ENCODE data around the gene SYNDIG1L.

SYNDIG1L gene

GRCh38 chr14:74429991-74430390 lies 4.0 kb upstream of the SYNDIG1L start:
- H3K27ac ChIP-seq (ENCODE audit: low read depth, low read length) = no peak overlapping the region
- no peaks in the 10 kb centered on the region for H4K20me1 ChIP-seq (ENCODE audit: low read depth, low read length)
- no peaks in the 10 kb centered on the region; the same call in 1 of the 2 replicates for H3K27me3 ChIP-seq (ENCODE audit: low read length)
- no peaks in the 10 kb centered on the region for H3F3A ChIP-seq (ENCODE audit: insufficient read depth)
- H3K79me2 ChIP-seq (ENCODE audit: insufficient read depth, low read length) = no peaks in the 10 kb centered on the region
- no peak overlapping the region for H3K4me3 ChIP-seq (ENCODE audit: insufficient read depth, low read length, poor library complexity, severe bottlenecking)
- H3K4me2 ChIP-seq (ENCODE audit: low read depth, low read length, poor library complexity, severe bottlenecking) = no peak overlapping the region
- TF ChIP-seq CTCF (IDR thresholded peaks at IDR 0.05; ENCODE audit: insufficient read depth, low read length, poor library complexity, severe bottlenecking) (no peak), EZH2phosphoT487 (conservative IDR thresholded peaks at IDR 0.05; ENCODE audit: low read length) (no peak)
- no peak overlapping the region for H3K9ac ChIP-seq (ENCODE audit: low read length)
- no peaks in the 10 kb centered on the region for H3K36me3 ChIP-seq (ENCODE audit: low read length)
- no peak overlapping the region for H2AFZ ChIP-seq (ENCODE audit: low read depth, low read length, severe bottlenecking)
- H3K9me3 ChIP-seq (ENCODE audit: insufficient read depth, low read length) = no peaks in the 10 kb centered on the region
- H3K9me2 ChIP-seq (replicated peaks; ENCODE audit: insufficient read depth, low read length) = no peaks in the 10 kb centered on the region

- H3K9me3 ChIP-seq (ENCODE audit: insufficient read depth, low read length) = no peaks in the 10 kb centered on the region
- H2AFZ ChIP-seq (ENCODE audit: low read depth, low read length, severe bottlenecking) = no peak overlapping the region
- no peaks in the 10 kb centered on the region for H3K9me2 ChIP-seq (replicated peaks; ENCODE audit: insufficient read depth, low read length)
- H3K79me2 ChIP-seq (ENCODE audit: insufficient read depth, low read length) = no peaks in the 10 kb centered on the region
- TF ChIP-seq EZH2phosphoT487 (conservative IDR thresholded peaks at IDR 0.05; ENCODE audit: low read length) (no peak), CTCF (IDR thresholded peaks at IDR 0.05; ENCODE audit: insufficient read depth, low read length, poor library complexity, severe bottlenecking) (no peak)
- H3K4me3 ChIP-seq (ENCODE audit: insufficient read depth, low read length, poor library complexity, severe bottlenecking) = no peak overlapping the region
- no peak overlapping the region for H3K27ac ChIP-seq (ENCODE audit: low read depth, low read length)
- no peaks in the 10 kb centered on the region for H4K20me1 ChIP-seq (ENCODE audit: low read depth, low read length)
- H3K4me2 ChIP-seq (ENCODE audit: low read depth, low read length, poor library complexity, severe bottlenecking) = no peak overlapping the region
- H3K27me3 ChIP-seq (ENCODE audit: low read length) = no peaks in the 10 kb centered on the region; the same call in 1 of the 2 replicates
- no peaks in the 10 kb centered on the region for H3K36me3 ChIP-seq (ENCODE audit: low read length)
- H3K9ac ChIP-seq (ENCODE audit: low read length) = no peak overlapping the region
- no peaks in the 10 kb centered on the region for H3F3A ChIP-seq (ENCODE audit: insufficient read depth)
Measured at GRCh38 chr14:74429221-74429691, 3.2 kb upstream of the SYNDIG1L start.

- Histone ChIP-seq H3K79me2 (ENCODE audit: insufficient read depth, low read length) (no peaks in the 10 kb centered on the region), H3K27me3 (ENCODE audit: low read length) (no peaks in the 10 kb centered on the region; the same call in 1 of the 2 replicates), H3K36me3 (ENCODE audit: low read length) (no peaks in the 10 kb centered on the region), H3K9me3 (ENCODE audit: insufficient read depth, low read length) (no peaks in the 10 kb centered on the region), H2AFZ (ENCODE audit: low read depth, low read length, severe bottlenecking) (no peak overlapping the region), H4K20me1 (ENCODE audit: low read depth, low read length) (no peaks in the 10 kb centered on the region), H3K4me3 (ENCODE audit: insufficient read depth, low read length, poor library complexity, severe bottlenecking) (no peak overlapping the region), H3K9me2 (replicated peaks; ENCODE audit: insufficient read depth, low read length) (no peaks in the 10 kb centered on the region), H3K27ac (ENCODE audit: low read depth, low read length) (no peak overlapping the region), H3K4me2 (ENCODE audit: low read depth, low read length, poor library complexity, severe bottlenecking) (no peak overlapping the region), H3F3A (ENCODE audit: insufficient read depth) (no peaks in the 10 kb centered on the region), H3K9ac (ENCODE audit: low read length) (no peak overlapping the region)
- TF ChIP-seq EZH2phosphoT487 (conservative IDR thresholded peaks at IDR 0.05; ENCODE audit: low read length) (no peak), CTCF (IDR thresholded peaks at IDR 0.05; ENCODE audit: insufficient read depth, low read length, poor library complexity, severe bottlenecking) (no peak)
Measured at GRCh38 chr14:74427651-74428050, 1.6 kb upstream of the SYNDIG1L start.

Measured in SU-DHL-6 (cell line).